ENCODE data around the gene RUSF1.
A peak's percentile ranks its signal among the peaks of the same experiment; 100 is the strongest.
"Not testable (repeated sequence)": the region's sequence is repeated elsewhere in the genome, so short reads cannot be mapped to it uniquely, and the experiment has no call there.

RUSF1 gene

DNA sequence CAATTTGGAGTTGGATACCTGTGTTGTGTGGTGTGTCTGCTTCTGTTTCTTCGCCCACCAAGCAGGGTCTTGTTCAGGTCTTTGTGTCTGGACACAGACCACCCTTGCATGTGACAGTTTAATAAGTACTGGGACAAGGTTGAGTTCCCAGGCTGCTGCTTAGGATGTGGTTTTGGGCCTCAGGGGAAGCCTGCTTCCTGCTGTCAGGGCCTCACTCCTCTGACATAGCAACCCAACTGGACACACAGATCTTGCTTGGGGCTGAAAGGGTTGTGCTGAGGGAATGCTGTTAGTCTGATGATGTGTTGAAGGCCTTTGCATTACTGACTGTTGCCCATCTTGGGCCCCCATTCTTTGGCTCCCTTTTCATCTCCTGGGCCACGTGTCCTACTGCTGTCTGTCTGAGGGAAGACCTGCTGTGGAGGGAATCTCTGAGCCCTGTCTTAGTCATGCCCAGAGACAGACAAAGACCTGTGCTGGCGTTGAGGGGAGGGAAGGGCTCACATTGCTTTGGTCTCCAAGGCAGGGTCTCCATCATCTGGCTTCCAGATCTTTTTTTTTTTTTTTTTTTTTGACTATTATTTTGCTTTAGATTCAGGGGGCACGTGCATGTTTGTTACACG lies 40.9 kb downstream of the RUSF1 start:
- DNase-seq: no peak

DNA sequence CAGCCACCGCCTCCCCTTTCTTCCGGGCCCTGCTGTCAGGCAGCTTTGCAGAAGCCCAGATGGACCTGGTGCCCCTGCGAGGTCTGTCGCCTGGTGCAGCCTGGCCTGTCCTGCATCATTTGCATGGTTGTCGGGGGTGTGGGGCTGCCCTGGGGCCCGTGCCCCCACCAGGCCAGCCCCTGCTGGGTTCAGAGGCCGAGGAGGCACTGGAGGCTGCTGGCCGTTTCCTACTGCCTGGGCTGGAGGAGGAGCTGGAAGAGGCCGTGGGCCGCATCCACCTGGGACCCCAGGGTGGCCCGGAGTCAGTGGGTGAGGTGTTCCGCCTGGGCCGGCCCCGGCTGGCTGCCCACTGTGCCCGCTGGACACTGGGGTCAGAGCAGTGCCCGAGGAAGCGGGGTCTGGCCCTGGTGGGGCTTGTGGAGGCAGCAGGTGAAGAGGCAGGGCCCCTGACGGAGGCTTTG lies 41.8 kb downstream of the RUSF1 start:
- DNase-seq: no peak

DNA sequence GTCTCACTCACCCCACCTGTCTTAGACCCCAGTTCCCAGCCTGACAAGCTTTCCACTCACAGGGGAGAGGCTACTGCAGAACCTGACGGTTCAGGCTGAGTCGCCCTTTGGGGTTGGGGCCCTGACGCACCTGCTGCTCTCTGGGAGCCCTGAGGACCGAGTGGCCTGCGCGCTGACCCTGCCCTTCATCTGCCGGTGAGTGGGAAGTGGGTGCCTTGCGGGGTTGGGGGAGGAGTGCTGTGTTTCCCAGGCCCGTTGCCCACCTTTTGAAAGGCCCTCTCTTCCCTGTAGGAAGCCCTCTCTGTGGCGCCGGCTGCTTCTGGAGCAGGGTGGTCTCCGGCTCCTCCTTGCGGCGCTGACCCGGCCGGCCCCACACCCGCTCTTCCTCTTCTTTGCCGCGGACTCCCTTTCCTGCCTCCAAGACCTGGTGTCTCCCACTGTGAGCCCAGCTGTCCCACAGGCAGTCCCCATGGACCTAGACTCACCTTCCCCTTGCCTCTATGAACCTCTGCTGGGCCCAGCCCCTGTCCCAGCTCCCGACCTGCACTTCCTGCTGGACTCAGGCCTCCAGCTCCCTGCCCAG lies 42.3 kb downstream of the RUSF1 start:
- no peak for DNase-seq

DNA sequence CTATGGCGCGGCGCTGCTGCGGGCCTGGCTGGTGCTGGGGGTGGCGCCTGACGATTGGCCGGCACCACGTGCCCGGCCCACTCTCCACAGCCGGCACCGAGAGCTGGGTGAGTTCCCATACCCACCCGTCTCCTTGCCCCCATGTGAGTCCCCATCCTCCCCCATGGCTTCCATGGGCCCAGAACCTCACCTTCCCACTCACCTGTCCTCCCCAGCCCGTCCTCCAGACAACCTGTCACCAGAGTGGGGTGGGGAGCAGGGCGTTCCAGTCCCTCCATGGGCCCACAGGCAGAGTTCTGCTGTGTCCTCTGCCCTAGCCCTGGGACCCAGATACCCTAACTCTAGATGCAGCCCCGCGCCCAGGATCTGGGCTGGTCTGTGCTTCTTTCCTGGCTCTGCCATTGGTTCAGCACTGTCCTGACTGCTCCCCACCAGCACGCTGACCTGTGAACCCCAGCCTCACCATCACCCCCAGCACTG lies 43.4 kb downstream of the RUSF1 start:
- DNase-seq: no peak

DNA sequence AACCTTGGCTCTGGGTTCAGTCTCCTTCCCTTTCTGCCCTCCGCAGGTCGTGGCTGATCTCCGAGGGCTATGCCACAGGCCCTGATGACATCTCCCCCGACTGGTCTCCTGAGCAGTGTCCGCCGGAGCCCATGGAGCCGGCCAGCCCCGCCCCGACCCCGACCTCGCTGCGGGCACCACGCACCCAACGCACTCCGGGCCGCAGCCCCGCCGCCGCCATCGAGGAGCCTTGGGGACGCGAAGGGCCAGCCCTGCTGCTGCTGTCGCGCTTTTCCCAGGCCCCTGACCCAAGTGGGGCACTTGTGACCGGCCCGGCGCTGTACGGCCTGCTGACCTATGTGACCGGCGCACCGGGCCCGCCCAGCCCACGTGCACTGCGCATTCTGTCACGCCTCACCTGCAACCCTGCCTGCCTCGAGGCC lies 43.8 kb downstream of the RUSF1 start:
- no peak for DNase-seq

DNA sequence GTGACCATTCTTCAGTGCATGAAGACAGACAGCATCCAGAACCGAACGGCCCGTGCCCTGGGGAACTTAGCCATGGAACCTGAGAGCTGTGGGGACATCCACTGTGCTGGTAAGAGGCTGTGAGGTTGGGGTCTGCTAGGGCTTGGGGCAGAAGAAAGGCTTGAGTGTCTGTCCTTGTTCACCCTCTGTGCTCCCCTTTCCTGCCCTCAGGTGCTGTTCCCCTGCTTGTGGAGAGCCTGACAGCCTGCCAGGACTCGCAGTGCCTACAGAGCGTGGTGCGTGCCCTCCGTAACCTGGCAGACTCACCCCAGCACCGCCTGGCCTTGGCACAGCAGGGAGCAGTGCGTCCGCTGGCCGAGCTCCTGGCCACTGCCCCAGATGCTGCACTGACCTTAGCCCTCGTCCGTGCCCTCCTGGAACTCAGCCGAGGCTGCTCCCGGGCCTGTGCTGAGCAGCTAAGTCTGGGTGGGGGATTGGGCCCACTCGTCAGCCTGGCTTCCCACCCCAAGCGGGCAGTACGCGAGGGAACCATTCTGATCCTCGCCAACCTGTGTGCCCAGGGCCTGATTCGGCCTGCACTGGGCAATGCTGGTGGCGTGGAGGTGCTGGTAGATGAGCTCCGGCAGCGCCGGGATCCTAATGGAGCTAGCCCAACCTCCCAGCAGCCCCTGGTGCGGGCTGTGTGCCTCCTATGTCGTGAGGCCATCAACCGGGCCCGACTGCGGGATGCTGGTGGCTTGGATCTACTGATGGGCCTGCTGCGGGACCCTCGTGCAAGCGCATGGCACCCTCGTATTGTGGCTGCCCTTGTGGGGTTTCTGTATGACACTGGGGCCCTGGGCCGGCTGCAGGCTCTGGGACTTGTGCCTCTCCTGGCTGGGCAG lies 46.0 kb downstream of the RUSF1 start:
- no peak for DNase-seq

DNA sequence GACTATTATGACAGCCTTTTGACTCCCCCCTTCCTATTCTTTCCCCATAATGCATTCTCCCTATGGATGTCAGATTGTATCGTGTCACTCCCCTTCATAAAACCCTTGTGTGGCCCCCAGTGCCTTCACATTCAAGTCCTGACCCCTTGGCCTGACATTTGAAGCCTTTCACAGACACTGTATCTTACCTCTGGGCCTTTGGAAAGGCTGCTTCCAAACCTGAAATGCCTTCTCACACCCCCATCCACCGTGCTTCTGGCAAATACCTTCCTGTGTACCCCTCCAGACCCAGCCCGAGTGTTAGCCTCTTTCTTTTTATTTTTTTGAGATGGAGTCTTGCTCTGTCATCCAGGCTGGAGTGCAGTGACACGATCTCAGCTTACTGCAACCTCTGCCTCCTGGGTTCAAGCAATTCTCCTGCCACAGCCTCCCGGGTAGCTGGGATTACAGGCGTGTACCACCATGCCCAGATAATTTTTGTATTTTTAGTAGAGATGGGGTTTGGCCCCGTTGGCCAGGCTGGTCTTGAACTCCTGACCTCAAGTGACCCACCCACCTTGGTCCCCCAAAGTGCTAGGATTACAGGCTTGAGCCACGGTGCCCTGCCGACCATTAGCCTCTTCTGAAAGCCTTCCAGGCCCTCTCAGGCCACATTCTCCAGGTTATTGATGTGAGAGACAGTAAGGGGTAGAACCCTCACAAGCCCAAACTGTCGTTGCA lies 46.8 kb downstream of the RUSF1 start:
- DNase-seq: no peak

DNA sequence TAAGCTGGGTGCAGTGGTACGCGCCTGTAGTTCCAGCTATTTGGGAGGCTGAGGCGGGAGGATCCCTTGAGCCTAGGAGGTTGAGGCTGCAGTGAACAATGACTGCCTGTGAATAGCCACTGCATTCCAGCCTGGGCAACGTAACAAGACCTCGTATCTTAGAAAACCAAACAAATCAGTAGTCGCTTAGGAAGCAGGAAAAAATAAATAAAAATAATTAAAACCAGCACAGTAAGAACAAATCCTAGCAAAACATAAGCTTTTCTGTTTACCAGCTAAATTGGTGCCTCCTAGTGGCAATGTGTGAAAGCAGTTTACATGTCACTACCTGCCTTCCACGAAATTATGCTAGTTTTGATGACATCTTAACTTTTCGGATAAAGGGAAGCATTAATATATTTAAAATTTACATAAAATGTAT lies 47.6 kb downstream of the RUSF1 start:
- DNase-seq: no peak

DNA sequence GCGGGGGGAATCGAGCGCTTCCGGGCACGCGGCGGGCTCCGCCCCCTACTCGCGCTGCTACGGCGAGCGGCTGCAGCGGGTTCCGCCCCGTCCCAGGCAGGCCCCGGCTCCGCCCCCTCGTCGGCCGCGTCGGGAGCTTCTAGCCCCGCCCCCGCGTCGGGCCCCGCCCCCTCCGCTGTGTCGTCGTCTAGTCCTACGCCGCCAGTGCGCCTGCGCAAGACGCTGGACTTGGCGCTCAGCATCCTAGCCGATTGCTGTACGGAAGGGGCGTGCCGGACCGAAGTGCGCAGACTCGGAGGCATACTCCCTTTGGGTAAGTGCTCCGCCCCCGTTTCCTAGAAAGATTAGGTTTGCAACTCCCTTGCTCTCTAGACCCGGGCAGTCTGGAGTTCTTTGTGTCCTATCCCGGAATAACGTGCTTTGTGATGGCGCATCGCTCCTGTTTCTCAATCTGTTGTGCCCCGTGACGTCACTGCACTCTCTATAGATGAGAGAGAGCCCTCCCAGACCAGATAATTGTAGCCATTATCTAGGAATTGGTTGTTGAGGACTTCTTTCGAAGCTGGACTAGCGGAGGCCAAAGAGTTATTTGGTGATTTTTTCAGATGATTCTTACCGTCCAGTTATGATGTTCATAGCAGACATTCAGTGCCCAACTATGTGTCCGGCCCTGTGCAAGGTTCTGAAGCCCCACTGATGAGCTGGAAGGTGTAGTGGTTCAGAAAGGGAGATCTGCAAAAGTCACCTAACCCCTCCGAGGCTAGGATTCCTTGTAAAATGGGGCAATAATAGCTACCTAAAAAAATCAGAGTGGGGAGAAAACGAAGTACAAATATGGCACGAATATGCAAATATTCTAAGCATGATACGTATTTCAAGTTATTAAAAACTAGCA lies 48.3 kb downstream of the RUSF1 start:
- peak; percentile 97 for DNase-seq

DNA sequence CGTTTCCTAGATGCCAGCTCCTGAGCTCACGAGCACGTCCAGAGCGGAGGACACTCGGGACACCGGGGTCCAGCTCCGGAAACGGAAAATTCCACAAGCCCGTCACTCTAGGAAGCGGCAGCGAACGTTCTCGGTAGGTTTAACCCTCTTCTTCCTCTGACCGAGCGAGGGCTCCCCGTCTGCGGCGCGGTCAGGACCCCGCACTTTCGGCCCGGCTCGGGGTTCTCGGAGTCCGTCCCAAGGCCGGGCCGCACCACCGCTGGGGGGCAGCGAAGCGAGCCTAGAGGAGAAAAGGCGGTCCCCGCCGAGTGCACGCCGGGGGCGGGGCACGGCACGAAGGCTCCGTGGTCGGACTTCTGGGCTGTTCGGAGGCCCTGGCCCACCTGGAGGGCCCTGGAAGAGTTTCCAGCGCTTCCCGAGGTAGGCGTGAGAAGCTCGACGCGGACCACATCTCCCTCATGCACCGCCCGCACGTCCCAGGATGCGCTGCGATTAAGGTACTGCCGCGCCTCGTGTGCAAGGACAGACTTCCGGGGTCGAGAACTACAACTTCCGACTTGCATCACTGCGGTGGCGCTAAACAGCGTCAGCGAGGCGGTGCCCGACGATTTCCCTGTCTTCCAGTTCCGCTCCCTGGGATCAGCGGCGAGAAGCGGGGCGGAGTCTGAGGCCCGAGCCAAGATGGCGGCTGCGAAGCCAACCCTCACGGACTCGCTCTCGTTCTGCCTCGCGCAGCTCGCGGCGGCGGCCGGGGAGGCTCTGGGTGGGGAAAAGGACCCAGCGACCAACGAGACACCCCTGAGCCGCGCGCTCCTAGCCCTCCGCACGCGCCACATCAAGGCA lies 49.1 kb downstream of the RUSF1 start, which contains the start of gene ARMC5:
ARMC5 (plus strand) TSS at position 658 of the 843 bp plus-strand sequence; CDS start at position 682, 24 bp downstream.
- DNase-seq: peak; percentile 96

DNA sequence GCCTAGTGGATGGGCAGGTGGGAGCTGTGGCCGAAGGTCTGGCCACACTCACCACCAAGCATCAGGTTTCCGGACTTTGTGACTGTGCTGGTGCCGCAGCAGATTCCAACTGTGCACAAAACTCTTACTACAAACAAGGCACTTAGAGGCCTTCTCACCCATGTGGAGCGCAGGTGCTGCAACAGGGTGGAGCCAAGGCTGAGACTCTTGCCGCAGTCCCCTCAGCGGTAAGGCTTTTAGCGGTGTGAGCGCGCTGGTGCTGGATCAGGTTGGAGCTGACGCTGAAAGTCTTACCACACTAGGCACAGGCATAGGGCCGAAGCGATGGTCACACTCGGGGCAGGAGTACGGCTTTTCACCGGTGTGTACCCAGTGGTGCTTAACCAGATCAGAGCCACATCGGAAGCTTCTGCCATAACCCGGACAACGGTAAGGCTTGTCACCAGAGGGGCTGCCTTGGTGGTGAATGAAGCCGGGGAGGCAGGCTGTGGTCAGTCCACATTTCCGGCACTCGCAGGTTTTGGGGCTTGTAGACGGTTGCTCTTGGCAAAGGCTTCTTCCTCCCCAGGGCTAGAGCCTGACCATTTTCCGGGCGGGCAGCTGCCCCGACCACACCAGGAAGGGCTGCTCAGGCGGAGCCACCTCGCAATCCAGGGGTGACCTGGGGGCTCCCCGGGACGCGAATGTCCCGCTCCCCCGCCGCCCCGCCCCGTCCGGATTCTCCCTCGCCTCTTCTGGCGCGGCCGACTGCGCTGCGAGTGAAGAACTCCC lies 49.9 kb downstream of the RUSF1 start:
- peak; percentile 28 for DNase-seq

DNA sequence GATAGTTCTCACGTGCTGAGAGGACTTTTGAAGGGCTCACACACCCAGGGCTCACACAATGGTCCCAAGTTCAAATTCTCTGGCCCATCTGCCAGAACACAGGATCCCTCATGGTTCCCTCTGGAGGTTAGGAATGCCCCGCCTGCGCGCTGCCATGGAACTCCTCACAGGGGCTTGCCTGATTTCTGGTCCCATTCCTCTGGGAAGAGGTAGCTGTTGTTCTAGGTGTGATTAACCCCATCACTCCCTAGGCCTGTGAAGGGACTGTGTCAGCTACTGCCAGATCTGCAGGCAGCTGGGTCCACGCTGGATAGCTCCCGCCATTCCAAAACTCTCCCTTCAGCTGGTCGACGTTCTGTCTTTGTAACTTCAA lies 51.2 kb downstream of the RUSF1 start:
- DNase-seq: no peak

DNA sequence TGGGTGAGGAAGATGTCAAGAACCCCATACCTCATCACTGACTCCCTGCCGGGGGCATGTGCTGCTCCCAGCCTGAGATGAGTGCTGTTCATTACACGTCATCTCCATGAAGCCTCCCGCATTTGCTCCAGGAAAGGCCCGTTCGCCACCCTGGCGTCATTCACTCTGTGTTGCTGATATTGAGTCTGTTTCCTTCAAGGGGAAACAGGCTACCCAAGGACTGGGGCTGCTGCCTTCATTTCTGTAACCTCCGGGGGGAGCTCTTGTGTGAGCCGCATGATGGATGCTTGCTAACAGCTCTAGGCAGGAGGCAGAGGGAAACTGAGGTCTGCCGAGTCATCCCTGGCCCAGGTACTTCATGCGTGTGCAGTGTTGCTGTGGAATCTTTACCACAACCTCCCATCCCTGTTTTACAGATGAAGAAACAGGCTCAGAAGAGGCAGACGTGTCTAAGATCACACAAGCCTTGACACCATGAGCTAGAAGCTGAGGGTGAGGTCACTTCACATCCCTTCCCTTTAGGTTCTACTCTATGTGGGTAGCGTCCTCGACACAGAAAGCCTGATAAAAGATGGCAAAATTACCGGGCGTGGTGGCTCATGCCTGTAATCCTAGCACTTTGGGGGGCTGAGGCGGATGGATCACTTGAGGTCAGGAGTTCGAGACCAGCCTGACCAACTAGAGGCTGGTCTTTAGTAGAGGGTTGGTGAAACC lies 52.4 kb downstream of the RUSF1 start:
- DNase-seq: no peak

DNA sequence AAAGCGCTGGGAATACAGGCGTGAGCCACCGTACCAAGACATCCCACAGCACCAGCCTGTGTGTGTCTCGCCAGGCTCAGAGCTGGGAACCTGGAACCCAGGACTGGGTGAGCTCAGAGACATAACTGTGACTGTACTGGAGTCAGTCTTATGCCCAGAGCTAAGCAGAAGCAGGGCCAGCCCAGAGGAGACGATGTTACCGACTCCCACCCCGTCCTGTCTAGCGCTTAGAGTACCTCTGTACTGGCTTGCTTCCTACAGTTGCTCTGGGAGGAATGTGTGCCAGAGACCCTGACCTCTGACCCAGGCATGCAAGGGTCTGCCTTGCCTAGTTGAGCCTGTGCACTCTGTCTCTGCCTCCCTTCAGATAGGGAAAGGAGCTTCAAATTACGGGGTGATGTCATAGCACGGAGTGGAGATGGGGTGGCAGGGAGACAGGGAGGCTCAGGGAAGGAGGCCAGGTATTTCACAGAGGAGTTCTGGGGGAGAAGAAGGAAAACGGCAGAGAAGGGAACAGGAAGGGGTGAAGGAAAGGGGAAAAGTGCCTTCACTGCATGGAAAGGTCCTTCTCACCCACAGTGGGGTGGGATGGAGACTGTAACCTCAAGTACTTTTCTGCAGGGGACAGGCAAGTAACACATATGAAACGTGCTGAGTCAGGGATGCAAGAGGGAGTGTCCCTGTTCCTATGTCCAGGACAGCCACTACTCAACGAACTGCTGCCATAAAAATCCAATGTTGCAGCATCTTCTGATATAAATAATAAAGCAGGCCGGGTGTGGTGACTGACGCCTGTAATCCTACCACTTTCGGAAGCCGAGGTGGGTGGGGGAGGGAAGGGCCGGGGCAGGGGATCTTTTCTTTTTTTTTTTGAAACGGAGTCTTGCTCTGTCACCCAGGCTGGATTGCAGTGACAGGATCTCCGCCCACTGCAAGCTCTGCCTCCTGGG lies 54.7 kb downstream of the RUSF1 start:
- DNase-seq: peak; percentile 21

DNA sequence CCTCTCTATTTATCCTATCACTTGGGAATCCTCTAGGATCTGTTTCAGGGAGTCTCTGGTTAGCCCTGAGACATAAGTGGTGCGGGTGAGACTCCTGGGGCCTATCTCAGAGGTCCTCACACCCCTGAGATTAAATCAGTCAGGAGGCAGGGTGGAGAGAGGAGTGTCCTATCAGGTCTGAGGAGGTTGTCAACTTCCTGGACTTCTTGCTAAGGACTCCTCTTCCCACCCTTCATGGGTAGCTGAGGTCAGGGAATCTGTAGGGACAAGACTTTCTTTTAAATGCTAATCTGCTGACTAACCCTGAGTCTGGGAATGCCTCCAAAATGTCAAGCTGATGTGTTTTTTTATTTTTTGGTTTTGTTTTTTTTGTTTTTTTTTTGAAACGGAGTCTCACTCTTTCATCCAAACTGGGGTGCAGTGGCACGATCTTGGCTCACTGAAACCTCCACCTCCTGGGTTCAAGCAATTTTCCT lies 55.5 kb downstream of the RUSF1 start:
- no peak for DNase-seq

DNA sequence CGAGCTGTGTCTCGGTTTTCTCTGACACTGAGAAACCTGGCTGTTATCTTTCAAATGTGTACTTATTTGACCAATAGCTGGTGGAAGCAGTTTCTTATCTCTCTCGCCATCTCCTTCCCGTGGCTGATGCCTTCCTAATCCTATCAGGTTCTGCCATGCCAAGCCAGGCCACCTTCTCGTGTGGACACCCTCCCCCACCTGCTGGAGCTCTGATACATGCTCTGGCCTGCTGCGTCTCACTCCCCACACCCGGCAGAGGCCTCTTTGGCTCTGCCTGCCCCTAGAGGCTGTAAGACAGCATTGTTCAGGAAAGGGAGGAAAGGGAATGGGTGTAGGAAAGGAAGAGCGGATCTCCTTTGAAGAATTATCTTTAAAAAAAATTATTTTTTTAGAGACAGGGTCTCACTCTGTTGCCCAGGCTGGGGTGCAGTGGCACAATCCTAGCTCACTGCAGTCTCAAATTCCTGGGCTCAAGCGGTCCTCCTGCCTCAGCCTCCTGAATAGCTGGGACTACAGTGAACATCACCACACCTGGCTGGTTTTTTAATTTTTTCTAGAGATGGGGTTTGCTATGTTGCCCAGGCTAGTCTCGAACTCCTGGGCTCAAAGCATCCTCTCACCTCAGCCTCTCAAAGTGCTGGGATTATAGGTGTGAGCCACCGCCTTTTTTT lies 56.4 kb downstream of the RUSF1 start:
- DNase-seq: peak; percentile 15

DNA sequence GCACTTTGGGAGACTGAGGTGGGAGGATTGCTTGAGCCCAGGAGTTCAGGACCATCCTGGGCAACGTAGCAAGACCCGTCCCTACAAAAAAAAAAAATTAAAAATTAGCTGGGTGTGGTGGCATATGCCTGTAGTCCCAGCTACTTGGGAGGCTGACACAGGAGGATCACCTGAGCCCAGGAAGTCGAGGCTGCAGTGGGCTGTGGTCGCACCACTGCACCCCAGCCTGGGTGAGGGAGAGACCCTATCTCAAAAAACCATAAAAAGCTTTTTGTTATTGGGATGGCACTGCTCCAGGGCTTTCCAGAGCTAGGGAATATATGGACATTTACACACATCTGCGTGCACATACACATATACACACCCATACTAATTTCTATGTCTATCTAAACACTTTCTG lies 57.0 kb downstream of the RUSF1 start:
- no peak for DNase-seq

DNA sequence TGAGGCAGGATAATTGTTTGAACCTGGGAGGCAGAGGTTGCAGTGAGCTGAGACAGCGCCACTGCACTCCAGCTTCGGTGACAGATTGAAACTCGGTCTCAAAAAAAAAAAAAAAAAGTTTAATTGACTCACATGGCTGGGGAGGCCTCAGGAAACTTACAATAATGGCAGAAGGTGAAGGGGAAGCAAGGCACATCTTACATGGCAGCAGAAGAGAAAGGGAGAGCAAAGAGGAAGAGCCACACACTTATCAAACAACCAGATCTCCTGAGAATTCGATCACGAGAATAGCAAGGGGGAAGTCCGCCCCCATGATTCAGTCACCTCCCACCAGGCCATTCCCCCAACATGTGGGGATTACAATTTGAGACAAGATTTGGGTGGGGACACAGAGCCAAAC lies 62.3 kb downstream of the RUSF1 start:
- not testable (repeated sequence) for DNase-seq

Data from NCI-H2029 (cell line).